Measurements from ENCODE around the gene KCNJ6. TPM values are rescaled to one million over a fixed set of nuclear protein-coding genes. Genes with fewer than 3 reads are reported as not detected.

Gene KCNJ6
- total and polyA plus RNA-seq, 2 of the 8 experiments (the other 6 are each of a cell fraction or from before 2014, with no cell fraction given) = 0.51 to 1.2 TPM

GRCh38 chr21:37746849-37747248 is 169.4 kb downstream of the KCNJ6 start (continued):
- TF ChIP-seq CHD7 (IDR thresholded peaks at IDR 0.05; ENCODE audit: insufficient replicate concordance, low read length) (no peak), ASH2L (IDR thresholded peaks at IDR 0.05; ENCODE audit: low read length) (no peak), CTCF (IDR thresholded peaks at IDR 0.05; ENCODE audit: control extremely low read depth in 1 of 3, insufficient read depth in 1 of 3, low read depth in 1 of 3, low read length in 3 of 3) (peak in 1 of 3 experiments; percentile 24; a peak in 1 of 4 replicates), POLR2A (IDR thresholded peaks at IDR 0.05; ENCODE audit: control extremely low read depth in 1 of 2, low read depth in 2 of 2, low read length in 2 of 2) (no peak), TAF7 (optimal IDR thresholded peaks at IDR 0.05; ENCODE audit: borderline replicate concordance, low read depth, low read length) (no peak), RAD21 (IDR thresholded peaks at IDR 0.05 in 1 of 2, conservative IDR thresholded peaks at IDR 0.05 in 1 of 2; ENCODE audit: low read depth in 2 of 2, low read length in 2 of 2) (0 out of 4 replicates have a peak, but pooled peaks of 1 of the 2 experiments have one; percentile 5)
